HG03064 (cell line): ENCODE measurements around the gene LHPP.

Experiments
- ATAC-seq: cut with Tn5 transposase; IDR thresholded peaks from one replicate; pipeline ENCODE4 v1.9.1; 2021; ENCODE audit warnings: low read depth; ENCODE audit not compliant: unreplicated experiment

The LHPP gene

GRCh38 chr10:124516746-124517397, 55.2 kb downstream of the LHPP start:
- no peak for ATAC-seq

- no peak for ATAC-seq
These were observed 55.8 kb downstream of the LHPP start for GRCh38 chr10:124517461-124517860.

GRCh38 chr10:124517931-124518330, 56.3 kb downstream of the LHPP start:
- ATAC-seq: no peak

- no peak for ATAC-seq
These were observed 56.7 kb downstream of the LHPP start for GRCh38 chr10:124518366-124518765.

GRCh38 chr10:124520558-124521428, 59.2 kb downstream of the LHPP start:
- ATAC-seq: no peak

- no peak for ATAC-seq
These were observed 59.8 kb downstream of the LHPP start for GRCh38 chr10:124521429-124521871.

GRCh38 chr10:124522131-124522932, 60.7 kb downstream of the LHPP start:
- ATAC-seq: no peak

GRCh38 chr10:124522933-124523871, 61.6 kb downstream of the LHPP start:
- ATAC-seq: no peak

- no peak for ATAC-seq
These were observed 62.3 kb downstream of the LHPP start for GRCh38 chr10:124523901-124524300.

GRCh38 chr10:124524991-124525653, 63.5 kb downstream of the LHPP start:
- ATAC-seq: no peak

GRCh38 chr10:124525751-124526600, 64.4 kb downstream of the LHPP start:
- ATAC-seq: no peak

GRCh38 chr10:124526621-124527267, 65.1 kb downstream of the LHPP start:
- no peak for ATAC-seq

- no peak for ATAC-seq
These were observed 66.3 kb downstream of the LHPP start for GRCh38 chr10:124527874-124528395.

- ATAC-seq: no peak
These were observed 68.1 kb downstream of the LHPP start for GRCh38 chr10:124529661-124530214.

- ATAC-seq: peak; percentile 68
These were observed 68.6 kb downstream of the LHPP start for GRCh38 chr10:124530215-124530665.

- ATAC-seq: no peak
These were observed 69.2 kb downstream of the LHPP start for GRCh38 chr10:124530816-124531215.

GRCh38 chr10:124532106-124532641, 70.6 kb downstream of the LHPP start:
- no peak for ATAC-seq
